Loucy (cell line): ENCODE data around the gene IL10RA.
A peak's percentile ranks its signal among the peaks of the same experiment; 100 is the strongest.

ENCODE experiments used
- H2AFZ ChIP-seq: fragments of 200-600 bp; sonication (generic); 2 replicates; pipeline ENCODE4 v1.6.0; 2016; ENCODE audit warnings: antibody characterized with exemption, mild to moderate bottlenecking, low read length, moderate library complexity
- H3F3A ChIP-seq: fragments of 200-600 bp; 2 replicates; pipeline ENCODE4 v1.6.0; 2016; ENCODE audit warnings: antibody characterized with exemption, low read depth, mild to moderate bottlenecking
- H3K27me3 ChIP-seq: fragments of 200-600 bp; sonication (generic); 2 replicates; pipeline ENCODE4 v1.6.1; 2014; ENCODE audit warnings: low read length, mild to moderate bottlenecking; ENCODE audit not compliant: insufficient read depth, poor library complexity, severe bottlenecking
- H3K36me3 ChIP-seq: fragments of 200-600 bp; sonication (generic); 2 replicates; pipeline ENCODE4 v1.6.1; 2016; ENCODE audit warnings: low read length; ENCODE audit not compliant: insufficient read depth
- H3K4me1 ChIP-seq: fragments of 200-600 bp; sonication (generic); 2 replicates; pipeline ENCODE4 v1.5.1; 2014; ENCODE audit warnings: low read length, mild to moderate bottlenecking; ENCODE audit not compliant: insufficient read depth, poor library complexity, severe bottlenecking
- H3K4me2 ChIP-seq: fragments of 200-600 bp; sonication (generic); 2 replicates; pipeline ENCODE4 v1.6.0; 2014; ENCODE audit warnings: antibody characterized with exemption, low read length, low read depth, mild to moderate bottlenecking; ENCODE audit not compliant: poor library complexity, severe bottlenecking
- H3K4me3 ChIP-seq: fragments of 200-600 bp; sonication (generic); 2 replicates; pipeline ENCODE4 v1.5.1; 2014; ENCODE audit warnings: low read length, mild to moderate bottlenecking, mixed read lengths; ENCODE audit not compliant: poor library complexity, severe bottlenecking
- H3K79me2 ChIP-seq: fragments of 200-600 bp; sonication (generic); 2 replicates; pipeline ENCODE4 v1.6.1; 2014; ENCODE audit warnings: low read length; ENCODE audit not compliant: insufficient read depth
- H3K9ac ChIP-seq: fragments of 200-600 bp; sonication (generic); 2 replicates; pipeline ENCODE4 v1.6.0; 2014; ENCODE audit warnings: mild to moderate bottlenecking, low read depth, low read length, moderate library complexity; ENCODE audit not compliant: poor library complexity, severe bottlenecking
- H3K9me2 ChIP-seq: fragments of 200-600 bp; sonication (generic); replicated peaks from 2 replicates; pipeline ENCODE4 v1.6.1; 2016; ENCODE audit warnings: low read depth, low read length, mixed read lengths
- H3K9me3 ChIP-seq: fragments of 200-600 bp; sonication (generic); 2 replicates; pipeline ENCODE4 v1.6.1; 2014; ENCODE audit warnings: mild to moderate bottlenecking, antibody characterized with exemption, low read length, low read depth; ENCODE audit not compliant: insufficient read depth
- H4K20me1 ChIP-seq: fragments of 200-600 bp; sonication (generic); 2 replicates; pipeline ENCODE4 v1.6.0; 2014; ENCODE audit warnings: antibody characterized with exemption, low read length, mild to moderate bottlenecking; ENCODE audit not compliant: insufficient read depth, poor library complexity, severe bottlenecking
- CTCF ChIP-seq: fragments of 200-600 bp; sonication (generic); conservative IDR thresholded peaks from 2 replicates; pipeline ENCODE4 v1.5.1; 2014; ENCODE audit warnings: mild to moderate bottlenecking, antibody characterized with exemption, low read length
- EZH2phosphoT487 ChIP-seq: fragments of 200-600 bp; IDR thresholded peaks from 2 replicates; pipeline ENCODE4 v1.6.1; 2018; ENCODE audit warnings: antibody characterized with exemption, mild to moderate bottlenecking, moderate library complexity, borderline replicate concordance

Gene IL10RA

GRCh38 chr11:118016104-118016503 lies 29.9 kb downstream of the IL10RA start:
- H3K9ac ChIP-seq = no peak overlapping the region
- peak overlapping the region; percentile 45 for H3K4me2 ChIP-seq
- H3K4me1 ChIP-seq = peaks cover 16% of the 10 kb centered on the region
- 0 out of 2 replicates have a peak, but pooled peaks cover 4% of the 10 kb centered on the region for H3K9me3 ChIP-seq
- no peaks in the 10 kb centered on the region for H3K36me3 ChIP-seq
- no peaks in the 10 kb centered on the region for H3K79me2 ChIP-seq
- no peak overlapping the region for H2AFZ ChIP-seq
- no peaks in the 10 kb centered on the region for H4K20me1 ChIP-seq
- no peaks in the 10 kb centered on the region for H3K27me3 ChIP-seq
- no peaks in the 10 kb centered on the region for H3F3A ChIP-seq
- TF ChIP-seq CTCF = no peak
- no peak for TF ChIP-seq EZH2phosphoT487
- no peaks in the 10 kb centered on the region for H3K9me2 ChIP-seq
- no peak overlapping the region for H3K4me3 ChIP-seq

DNA sequence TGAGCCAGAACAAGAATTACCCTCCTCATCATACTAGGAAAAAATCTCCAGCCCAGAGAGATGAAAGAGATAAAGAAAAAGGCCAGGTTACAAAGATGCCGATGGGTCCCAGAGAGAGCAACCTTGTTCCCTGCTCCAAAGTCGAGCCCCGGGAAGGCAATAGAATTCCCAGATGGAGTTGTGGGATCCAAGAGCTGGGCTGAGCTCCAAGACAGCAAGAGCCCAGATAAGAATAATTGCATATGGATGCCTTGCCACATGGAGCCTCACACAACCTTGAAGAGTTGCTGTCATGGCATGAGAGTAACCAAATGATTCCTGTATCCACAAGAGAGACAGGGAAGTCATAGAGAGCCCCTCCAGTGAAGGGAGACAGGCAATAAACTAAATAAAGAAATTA lies 30.9 kb downstream of the IL10RA start:
- H4K20me1 ChIP-seq = no peaks in the 10 kb centered on the region
- H3K79me2 ChIP-seq = no peaks in the 10 kb centered on the region
- H3F3A ChIP-seq = no peaks in the 10 kb centered on the region
- H3K9ac ChIP-seq = no peak overlapping the region
- H3K9me2 ChIP-seq = no peaks in the 10 kb centered on the region
- 0 out of 2 replicates have a peak, but pooled peaks cover 4% of the 10 kb centered on the region for H3K9me3 ChIP-seq
- TF ChIP-seq EZH2phosphoT487 (no peak), CTCF (no peak)
- no peaks in the 10 kb centered on the region for H3K36me3 ChIP-seq
- peaks cover 16% of the 10 kb centered on the region for H3K4me1 ChIP-seq
- H3K4me3 ChIP-seq = no peak overlapping the region
- H3K4me2 ChIP-seq = no peak overlapping the region
- no peaks in the 10 kb centered on the region for H3K27me3 ChIP-seq
- H2AFZ ChIP-seq = no peak overlapping the region

- H3F3A ChIP-seq = no peaks in the 10 kb centered on the region
- H4K20me1 ChIP-seq = no peaks in the 10 kb centered on the region
- H3K9me2 ChIP-seq = no peaks in the 10 kb centered on the region
- H3K4me3 ChIP-seq = no peak overlapping the region
- TF ChIP-seq EZH2phosphoT487 (no peak), CTCF (no peak)
- no peaks in the 10 kb centered on the region for H3K36me3 ChIP-seq
- H3K9ac ChIP-seq = no peak overlapping the region
- H3K79me2 ChIP-seq = no peaks in the 10 kb centered on the region
- H3K4me2 ChIP-seq = no peak overlapping the region
- H3K27me3 ChIP-seq = no peaks in the 10 kb centered on the region
- H3K4me1 ChIP-seq = peaks cover 16% of the 10 kb centered on the region
- H2AFZ ChIP-seq = no peak overlapping the region
- H3K9me3 ChIP-seq = 0 out of 2 replicates have a peak, but pooled peaks cover 4% of the 10 kb centered on the region
Observed at GRCh38 chr11:118017631-118018315, 31.6 kb downstream of the IL10RA start.
